Fibroblast of gingiva (primary cell): Measurements from ENCODE around the gene SWT1.
"Not testable (repeated sequence)": the region's sequence is repeated elsewhere in the genome, so short reads cannot be mapped to it uniquely, and the experiment has no call there.

Experiments used
- DNase-seq: peaks from one replicate; pipeline ENCODE4 v3.0.0-alpha.2; 2011; ENCODE audit warnings: low read depth

The SWT1 gene

GRCh38 chr1:185251928-185252327, 95.0 kb downstream of the SWT1 start:
- not testable (repeated sequence) for DNase-seq

- not testable (repeated sequence) for DNase-seq
Observed at GRCh38 chr1:185252404-185252803, 95.4 kb downstream of the SWT1 start.

- DNase-seq, result not testable (repeated sequence)
Observed at GRCh38 chr1:185255595-185255994, 98.6 kb downstream of the SWT1 start.

GRCh38 chr1:185257116-185257949, 100.4 kb downstream of the SWT1 start:
- not testable (repeated sequence) for DNase-seq

GRCh38 chr1:185257950-185258208, 100.9 kb downstream of the SWT1 start:
- peak; percentile 25 for DNase-seq

GRCh38 chr1:185258676-185259075, 101.7 kb downstream of the SWT1 start:
- no peak for DNase-seq

- no peak for DNase-seq
Observed at GRCh38 chr1:185260611-185261010, 103.6 kb downstream of the SWT1 start.

- DNase-seq, result no peak
Observed at GRCh38 chr1:185262151-185262550, 105.2 kb downstream of the SWT1 start.

- no peak for DNase-seq
Observed at GRCh38 chr1:185263292-185263691, 106.3 kb downstream of the SWT1 start.

GRCh38 chr1:185263780-185264179, 106.8 kb downstream of the SWT1 start:
- DNase-seq, result no peak

GRCh38 chr1:185265314-185265713, 108.3 kb downstream of the SWT1 start:
- no peak for DNase-seq

GRCh38 chr1:185267301-185267700, 110.3 kb downstream of the SWT1 start:
- no peak for DNase-seq

- DNase-seq, result no peak
Observed at GRCh38 chr1:185267701-185268100, 110.7 kb downstream of the SWT1 start.

GRCh38 chr1:185268352-185268751, 111.4 kb downstream of the SWT1 start:
- no peak for DNase-seq

GRCh38 chr1:185271921-185272320, 115.0 kb downstream of the SWT1 start:
- DNase-seq, result no peak

GRCh38 chr1:185279571-185279970, 122.6 kb downstream of the SWT1 start:
- DNase-seq, result peak; percentile 35

- no peak for DNase-seq
Observed at GRCh38 chr1:185280589-185280988, 123.6 kb downstream of the SWT1 start.

GRCh38 chr1:185281245-185281644, 124.3 kb downstream of the SWT1 start:
- no peak for DNase-seq

GRCh38 chr1:185284116-185284515, 127.1 kb downstream of the SWT1 start:
- no peak for DNase-seq

- DNase-seq, result no peak
Observed at GRCh38 chr1:185284533-185285276, 127.7 kb downstream of the SWT1 start.

- DNase-seq, result no peak
Observed at GRCh38 chr1:185287451-185287850, 130.5 kb downstream of the SWT1 start.

- no peak for DNase-seq
Observed at GRCh38 chr1:185288435-185288834, 131.5 kb downstream of the SWT1 start.

- no peak for DNase-seq
Observed at GRCh38 chr1:185289880-185290279, 132.9 kb downstream of the SWT1 start.

GRCh38 chr1:185291159-185291558, 134.2 kb downstream of the SWT1 start:
- no peak for DNase-seq
